ENCODE measurements around the gene NOX4.

DNA sequence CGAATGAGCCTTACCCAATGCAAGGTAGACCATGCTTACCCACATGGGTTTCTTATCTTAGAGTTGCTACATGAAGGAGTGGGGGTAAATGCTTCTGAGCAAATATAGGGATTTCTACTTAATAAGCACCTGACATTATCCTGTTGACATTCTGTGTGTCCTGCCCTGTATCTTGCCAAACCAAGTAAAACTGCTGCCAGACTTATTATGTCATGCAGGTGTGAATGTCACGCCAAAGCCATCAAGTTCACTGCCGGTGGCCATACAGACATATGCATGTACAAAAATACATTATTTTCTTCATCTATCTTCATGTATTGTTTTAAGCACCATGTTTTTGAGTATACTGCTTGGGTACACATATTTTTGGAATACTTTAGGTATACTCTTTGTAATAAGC, 70.2 kb downstream of the NOX4 start:
- TF ChIP-seq CTCF (IDR thresholded peaks at IDR 0.05) = no peak
- TF ChIP-seq POLR2A (IDR thresholded peaks at IDR 0.05) = no peak
- no peak for TF ChIP-seq POLR2AphosphoS5 (IDR thresholded peaks at IDR 0.05)
